Transverse colon (tissue), 4 donors: ENCODE measurements around the gene CAAP1.

ENCODE experiments used
- EP300 ChIP-seq: sonication (generic); formaldehyde crosslinking; IDR thresholded peaks from one replicate; pipeline ENCODE4 v1.6.1; 2017; ENCODE audit warnings: antibody characterized with exemption, low read depth
- POLR2A ChIP-seq: fragments of 450-650 bp; IDR thresholded peaks from one replicate; pipeline ENCODE4 v1.6.1; 2016; ENCODE audit warnings: antibody characterized with exemption, mild to moderate bottlenecking, moderate library complexity
- POLR2AphosphoS5 ChIP-seq, 3 donors: sonication (generic); formaldehyde crosslinking; IDR thresholded peaks; one replicate each; pipeline ENCODE4 v1.6.1; 2016; ENCODE audit warnings: antibody characterized with exemption in 3 of 3
- TF ChIP-seq, protein P1 (sequence below), 5 experiments: fragments of 200-600 bp in 3 of 5; fragments of 450-650 bp in 2 of 5; sonication (generic) in 3 of 5; IDR thresholded peaks; 1 replicate in 2 of 5; 2 replicates in 3 of 5; pipeline ENCODE4 v1.5.1; 2016 to 2017; ENCODE audit warnings: antibody characterized with exemption in 5 of 5, inconsistent platforms in 3 of 5, mild to moderate bottlenecking in 2 of 5, moderate library complexity in 1 of 5

DNA sequence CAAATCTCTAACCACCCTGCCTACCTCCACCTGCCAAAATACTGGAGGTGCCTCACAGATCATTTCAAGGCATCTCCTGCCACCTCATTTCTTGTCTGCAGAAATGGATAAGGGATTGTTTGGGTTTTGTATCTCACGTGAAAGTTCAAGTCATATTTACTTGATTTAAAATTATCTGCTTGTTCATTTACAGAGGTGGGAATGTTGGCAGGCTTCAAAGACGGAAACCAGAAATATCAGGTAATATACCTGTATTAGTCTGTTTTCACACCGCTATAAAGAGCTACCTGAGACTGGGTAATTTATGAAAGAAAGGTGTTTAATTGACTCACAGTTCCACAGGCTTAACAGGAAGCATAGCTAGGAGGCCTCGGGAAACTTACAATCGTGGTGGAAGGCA, 85.4 kb downstream of the CAAP1 start:
- TF ChIP-seq POLR2A (no peak), POLR2AphosphoS5 (IDR thresholded peaks at IDR 0.05) (no peak), EP300 (no peak)
- TF ChIP-seq, protein P1, sequence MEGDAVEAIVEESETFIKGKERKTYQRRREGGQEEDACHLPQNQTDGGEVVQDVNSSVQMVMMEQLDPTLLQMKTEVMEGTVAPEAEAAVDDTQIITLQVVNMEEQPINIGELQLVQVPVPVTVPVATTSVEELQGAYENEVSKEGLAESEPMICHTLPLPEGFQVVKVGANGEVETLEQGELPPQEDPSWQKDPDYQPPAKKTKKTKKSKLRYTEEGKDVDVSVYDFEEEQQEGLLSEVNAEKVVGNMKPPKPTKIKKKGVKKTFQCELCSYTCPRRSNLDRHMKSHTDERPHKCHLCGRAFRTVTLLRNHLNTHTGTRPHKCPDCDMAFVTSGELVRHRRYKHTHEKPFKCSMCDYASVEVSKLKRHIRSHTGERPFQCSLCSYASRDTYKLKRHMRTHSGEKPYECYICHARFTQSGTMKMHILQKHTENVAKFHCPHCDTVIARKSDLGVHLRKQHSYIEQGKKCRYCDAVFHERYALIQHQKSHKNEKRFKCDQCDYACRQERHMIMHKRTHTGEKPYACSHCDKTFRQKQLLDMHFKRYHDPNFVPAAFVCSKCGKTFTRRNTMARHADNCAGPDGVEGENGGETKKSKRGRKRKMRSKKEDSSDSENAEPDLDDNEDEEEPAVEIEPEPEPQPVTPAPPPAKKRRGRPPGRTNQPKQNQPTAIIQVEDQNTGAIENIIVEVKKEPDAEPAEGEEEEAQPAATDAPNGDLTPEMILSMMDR (IDR thresholded peaks at IDR 0.05), result no peak
